ENCODE measurements around the gene TEX2. TPM values are rescaled to one million over a fixed set of nuclear protein-coding genes. Genes with fewer than 3 reads are reported as not detected.

Gene TEX2
- total RNA-seq, 2 experiments from 2014 or later, result 18.5 to 19.8 TPM

- DNase-seq, result no peak
- Mint-ChIP-seq H3K36me3 (no peaks in the 10 kb centered on the region), H3K27me3 (no peaks in the 10 kb centered on the region), H3K27ac (no peak overlapping the region), H3K9me3 (no peaks in the 10 kb centered on the region), H3K4me1 (no peaks in the 10 kb centered on the region), H3K4me3 (no peak overlapping the region)
Observed at GRCh38 chr17:64161380-64162176, 101.5 kb downstream of the TEX2 start.

- H3K27ac Mint-ChIP-seq, result no peak overlapping the region
- H3K27me3 Mint-ChIP-seq, result no peaks in the 10 kb centered on the region
- no peak for DNase-seq
- H3K4me1 Mint-ChIP-seq, result no peaks in the 10 kb centered on the region
- no peaks in the 10 kb centered on the region for H3K9me3 Mint-ChIP-seq
- no peak overlapping the region for H3K4me3 Mint-ChIP-seq
- no peaks in the 10 kb centered on the region for H3K36me3 Mint-ChIP-seq
Observed at GRCh38 chr17:64160378-64160777, 102.7 kb downstream of the TEX2 start.

GRCh38 chr17:64158831-64159590 lies 104.0 kb downstream of the TEX2 start:
- no peaks in the 10 kb centered on the region for H3K36me3 Mint-ChIP-seq
- DNase-seq, result no peak
- no peaks in the 10 kb centered on the region for H3K4me1 Mint-ChIP-seq
- H3K9me3 Mint-ChIP-seq, result no peaks in the 10 kb centered on the region
- H3K27me3 Mint-ChIP-seq, result no peaks in the 10 kb centered on the region
- no peak overlapping the region for H3K4me3 Mint-ChIP-seq
- H3K27ac Mint-ChIP-seq, result no peak overlapping the region

GRCh38 chr17:64158406-64158805 lies 104.7 kb downstream of the TEX2 start:
- Mint-ChIP-seq H3K9me3 (no peaks in the 10 kb centered on the region), H3K27me3 (no peaks in the 10 kb centered on the region), H3K4me1 (no peaks in the 10 kb centered on the region), H3K36me3 (peaks cover under 1% of the 10 kb centered on the region), H3K27ac (no peak overlapping the region), H3K4me3 (no peak overlapping the region)
- no peak for DNase-seq

- Mint-ChIP-seq H3K27me3 (no peaks in the 10 kb centered on the region), H3K4me1 (no peaks in the 10 kb centered on the region), H3K27ac (no peak overlapping the region), H3K4me3 (no peak overlapping the region), H3K9me3 (no peaks in the 10 kb centered on the region), H3K36me3 (peaks cover 7% of the 10 kb centered on the region)
- DNase-seq, result no peak
Observed at GRCh38 chr17:64157669-64158180, 105.3 kb downstream of the TEX2 start.

GRCh38 chr17:64156670-64157069 lies 106.4 kb downstream of the TEX2 start:
- DNase-seq, result no peak
- no peaks in the 10 kb centered on the region for H3K4me1 Mint-ChIP-seq
- no peaks in the 10 kb centered on the region for H3K27me3 Mint-ChIP-seq
- H3K4me3 Mint-ChIP-seq, result no peak overlapping the region
- H3K36me3 Mint-ChIP-seq, result peaks cover 9% of the 10 kb centered on the region
- no peaks in the 10 kb centered on the region for H3K9me3 Mint-ChIP-seq
- H3K27ac Mint-ChIP-seq, result no peak overlapping the region

- peaks cover 9% of the 10 kb centered on the region for H3K36me3 Mint-ChIP-seq
- no peak overlapping the region for H3K27ac Mint-ChIP-seq
- DNase-seq, result no peak
- H3K9me3 Mint-ChIP-seq, result no peaks in the 10 kb centered on the region
- H3K4me1 Mint-ChIP-seq, result no peaks in the 10 kb centered on the region
- H3K4me3 Mint-ChIP-seq, result no peak overlapping the region
- H3K27me3 Mint-ChIP-seq, result no peaks in the 10 kb centered on the region
Observed at GRCh38 chr17:64155751-64156544, 107.1 kb downstream of the TEX2 start.

GRCh38 chr17:64155129-64155528 lies 107.9 kb downstream of the TEX2 start:
- Mint-ChIP-seq H3K27ac (no peak overlapping the region), H3K27me3 (no peaks in the 10 kb centered on the region), H3K9me3 (no peaks in the 10 kb centered on the region), H3K4me3 (no peak overlapping the region), H3K36me3 (peaks cover 9% of the 10 kb centered on the region), H3K4me1 (no peaks in the 10 kb centered on the region)
- no peak for DNase-seq

- Mint-ChIP-seq H3K36me3 (peaks cover 9% of the 10 kb centered on the region), H3K27me3 (no peaks in the 10 kb centered on the region), H3K4me1 (no peaks in the 10 kb centered on the region), H3K27ac (no peak overlapping the region), H3K9me3 (no peaks in the 10 kb centered on the region), H3K4me3 (no peak overlapping the region)
- DNase-seq, result no peak
Observed at GRCh38 chr17:64154717-64155116, 108.3 kb downstream of the TEX2 start.

- no peaks in the 10 kb centered on the region for H3K4me1 Mint-ChIP-seq
- H3K27ac Mint-ChIP-seq, result no peak overlapping the region
Observed at GRCh38 chr17:64154313-64154695, 108.8 kb downstream of the TEX2 start.

GRCh38 chr17:64153565-64154312 lies 109.3 kb downstream of the TEX2 start:
- no peaks in the 10 kb centered on the region for H3K9me3 Mint-ChIP-seq
- no peak overlapping the region for H3K4me3 Mint-ChIP-seq
- no peak overlapping the region for H3K27ac Mint-ChIP-seq
- DNase-seq, result no peak
- no peaks in the 10 kb centered on the region for H3K27me3 Mint-ChIP-seq
- peaks cover 10% of the 10 kb centered on the region for H3K36me3 Mint-ChIP-seq
- H3K4me1 Mint-ChIP-seq, result no peaks in the 10 kb centered on the region

More at GRCh38 chr17:64154313-64154695, 108.8 kb downstream of the TEX2 start:
- Mint-ChIP-seq H3K36me3 (peaks cover 9% of the 10 kb centered on the region), H3K27me3 (no peaks in the 10 kb centered on the region), H3K9me3 (no peaks in the 10 kb centered on the region), H3K4me3 (no peak overlapping the region)
- DNase-seq, result no peak

- no peaks in the 10 kb centered on the region for H3K9me3 Mint-ChIP-seq
- peaks cover 8% of the 10 kb centered on the region for H3K4me1 Mint-ChIP-seq
- H3K4me3 Mint-ChIP-seq, result no peak overlapping the region
- peaks cover 22% of the 10 kb centered on the region for H3K36me3 Mint-ChIP-seq
- no peak for DNase-seq
- H3K27ac Mint-ChIP-seq, result no peak overlapping the region
- no peaks in the 10 kb centered on the region for H3K27me3 Mint-ChIP-seq
Observed at GRCh38 chr17:64152428-64153125, 110.5 kb downstream of the TEX2 start.

GRCh38 chr17:64151016-64151368 lies 112.1 kb downstream of the TEX2 start:
- peaks cover 22% of the 10 kb centered on the region for H3K36me3 Mint-ChIP-seq
- H3K9me3 Mint-ChIP-seq, result no peaks in the 10 kb centered on the region
- no peaks in the 10 kb centered on the region for H3K27me3 Mint-ChIP-seq
- H3K27ac Mint-ChIP-seq, result no peak overlapping the region
- no peak overlapping the region for H3K4me3 Mint-ChIP-seq
- H3K4me1 Mint-ChIP-seq, result peaks cover 21% of the 10 kb centered on the region
- no peak for DNase-seq

Measured in activated naive CD8-positive, alpha-beta T cell treated with anti-CD3 and anti-CD28 coated beads for 36 hours (primary cell).